K562 (cell line): ENCODE data around the gene SPATS2. TPM values are rescaled to one million over a fixed set of nuclear protein-coding genes. Genes with fewer than 3 reads are reported as not detected.

Experiments
- ATF1 ChIP-seq, 2 experiments: fragments of 450-650 bp in 1 of 2; IDR thresholded peaks; 2 replicates each; pipeline ENCODE4 v1.6.1; 2016; ENCODE audit warnings: missing compliant biosample characterization in 1 of 2, missing genetic modification characterization in 1 of 2
- FIP1L1 ChIP-seq: fragments of 200-400 bp; formaldehyde crosslinking; IDR thresholded peaks from 2 replicates; pipeline ENCODE4 v1.6.1; 2018; ENCODE audit warnings: mild to moderate bottlenecking, low read depth, low read length; ENCODE audit not compliant: poor library complexity, severe bottlenecking
- KLF16 ChIP-seq: IDR thresholded peaks from 2 replicates; pipeline ENCODE4 v1.6.1; 2016; ENCODE audit warnings: antibody characterized with exemption
- L3MBTL2 ChIP-seq: fragments of 450-650 bp; IDR thresholded peaks from 2 replicates; pipeline ENCODE4 v1.6.1; 2016; ENCODE audit warnings: mild to moderate bottlenecking, moderate library complexity
- MECOM ChIP-seq: fragments of 250-450 bp; sonication (Bioruptor Pico); IDR thresholded peaks from 2 replicates; pipeline ENCODE4 v1.8.0; 2022; ENCODE audit warnings: inconsistent platforms
- NR1H2 ChIP-seq: sonication (generic); formaldehyde crosslinking; IDR thresholded peaks from 2 replicates; pipeline ENCODE4 v1.4.0; 2020; ENCODE audit warnings: mild to moderate bottlenecking, missing genetic modification reagents
- ZNF561 ChIP-seq: fragments of 450-650 bp; formaldehyde crosslinking; conservative IDR thresholded peaks from 2 replicates; pipeline ENCODE4 v1.4.0; 2020; ENCODE audit warnings: mild to moderate bottlenecking, moderate library complexity
- ZNF57 ChIP-seq: fragments of 450-650 bp; formaldehyde crosslinking; IDR thresholded peaks from 2 replicates; pipeline ENCODE4 v1.4.0; 2020; ENCODE audit warnings: mild to moderate bottlenecking, moderate library complexity
- ZNF639 ChIP-seq, 2 experiments: fragments of 200-800 bp in 1 of 2; sonication (Bioruptor generic) in 1 of 2; sonication (generic) in 1 of 2; formaldehyde crosslinking in 1 of 2; IDR thresholded peaks in 1 of 2; conservative IDR thresholded peaks in 1 of 2; 2 replicates each; pipeline versions ENCODE4 v1.5.0 to v1.6.1; 2016 to 2020; ENCODE audit warnings: missing compliant biosample characterization in 1 of 2, missing genetic modification characterization in 1 of 2, missing genetic modification reagents in 1 of 2
- ZSCAN32 ChIP-seq: fragments of 450-650 bp; formaldehyde crosslinking; IDR thresholded peaks from 2 replicates; pipeline ENCODE4 v1.4.0; 2020; ENCODE audit warnings: mild to moderate bottlenecking, moderate library complexity
- polyA plus RNA-seq, 8 experiments: library from polyadenylated mRNA; depleted of rRNA in 4 of 8; stranded (reverse) in 5 of 8; unstranded in 3 of 8; fragments of >200 nt; fragmentation: Nextera tagmentation in 2 of 8; fragmentation: Illumina TruSeq in 1 of 8; extraction: Ambion mirVana in 2 of 8; extraction: Trizol in 1 of 8; gene quantifications; 2 replicates each; pipeline versions ENCODE4 v1.2.1 to v1.2.3, GENCODE V29; 2011 to 2014; ENCODE audit warnings: inconsistent platforms in 1 of 8, missing spikeins in 1 of 8
- total RNA-seq, 7 experiments: library from RNA; depleted of rRNA in 6 of 7; stranded (reverse); fragments of >200 nt in 6 of 7; fragmentation: Illumina TruSeq in 2 of 7; extraction: Trizol in 2 of 7; gene quantifications; 2 replicates each; pipeline versions ENCODE4 v1.2.1 to v1.2.3, GENCODE V29; 2011 to 2021; ENCODE audit warnings: low replicate concordance in 1 of 7
- TF ChIP-seq, protein P1 (sequence below): sonication (generic); formaldehyde crosslinking; IDR thresholded peaks from 2 replicates; pipeline ENCODE4 v1.4.0; 2020; ENCODE audit warnings: mild to moderate bottlenecking, missing genetic modification reagents

Gene SPATS2
- total and polyA plus RNA-seq, 9 of the 15 experiments (the other 6 are each of a cell fraction or from before 2014, with no cell fraction given): 5.4 to 48.2 (median 17.5) TPM

- TF ChIP-seq ZNF639 (CRISPR knock-in tag; conservative IDR thresholded peaks at IDR 0.05 in 1 of 2, IDR thresholded peaks at IDR 0.05 in 1 of 2): no peak
- no peak for TF ChIP-seq ZNF561
- no peak for TF ChIP-seq L3MBTL2
- no peak for TF ChIP-seq MECOM
- no peak for TF ChIP-seq ZSCAN32 (CRISPR knock-in tag)
- no peak for TF ChIP-seq ATF1 (CRISPR knock-in tag; IDR thresholded peaks at IDR 0.05)
- TF ChIP-seq ATF1 (tag; IDR thresholded peaks at IDR 0.05): no peak
- TF ChIP-seq NR1H2: no peak
- TF ChIP-seq KLF16: no peak
- TF ChIP-seq, protein P1, sequence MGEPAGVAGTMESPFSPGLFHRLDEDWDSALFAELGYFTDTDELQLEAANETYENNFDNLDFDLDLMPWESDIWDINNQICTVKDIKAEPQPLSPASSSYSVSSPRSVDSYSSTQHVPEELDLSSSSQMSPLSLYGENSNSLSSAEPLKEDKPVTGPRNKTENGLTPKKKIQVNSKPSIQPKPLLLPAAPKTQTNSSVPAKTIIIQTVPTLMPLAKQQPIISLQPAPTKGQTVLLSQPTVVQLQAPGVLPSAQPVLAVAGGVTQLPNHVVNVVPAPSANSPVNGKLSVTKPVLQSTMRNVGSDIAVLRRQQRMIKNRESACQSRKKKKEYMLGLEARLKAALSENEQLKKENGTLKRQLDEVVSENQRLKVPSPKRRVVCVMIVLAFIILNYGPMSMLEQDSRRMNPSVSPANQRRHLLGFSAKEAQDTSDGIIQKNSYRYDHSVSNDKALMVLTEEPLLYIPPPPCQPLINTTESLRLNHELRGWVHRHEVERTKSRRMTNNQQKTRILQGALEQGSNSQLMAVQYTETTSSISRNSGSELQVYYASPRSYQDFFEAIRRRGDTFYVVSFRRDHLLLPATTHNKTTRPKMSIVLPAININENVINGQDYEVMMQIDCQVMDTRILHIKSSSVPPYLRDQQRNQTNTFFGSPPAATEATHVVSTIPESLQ (CRISPR knock-in tag): no peak
- TF ChIP-seq FIP1L1: no peak
- no peak for TF ChIP-seq ZNF57 (CRISPR knock-in tag)
These were observed 31.2 kb upstream of the SPATS2 start (continued) for GRCh38 chr12:49335955-49336644.
